HepG2 (cell line): Measurements from ENCODE around the gene RNF114. TPM values are rescaled to one million over a fixed set of nuclear protein-coding genes. Genes with fewer than 3 reads are reported as not detected.

Experiments used
- HOMEZ ChIP-seq: IDR thresholded peaks from 2 replicates; pipeline ENCODE4 v1.6.1; 2016; ENCODE audit warnings: low read depth
- KMT2A ChIP-seq: sonication (generic); formaldehyde crosslinking; IDR thresholded peaks from 2 replicates; pipeline ENCODE4 v1.4.0; 2020; ENCODE audit warnings: missing genetic modification reagents
- NR2F2 ChIP-seq: IDR thresholded peaks from 2 replicates; pipeline ENCODE4 v1.6.1; 2012; ENCODE audit warnings: low read depth, inconsistent platforms, borderline replicate concordance
- SALL1 ChIP-seq: sonication (generic); formaldehyde crosslinking; IDR thresholded peaks from 2 replicates; pipeline ENCODE4 v1.8.0; 2022; ENCODE audit warnings: mild to moderate bottlenecking, missing genetic modification reagents
- ZBTB14 ChIP-seq: sonication (generic); formaldehyde crosslinking; IDR thresholded peaks from 2 replicates; pipeline ENCODE4 v1.4.0; 2020; ENCODE audit warnings: missing genetic modification reagents
- ZBTB44 ChIP-seq: sonication (generic); formaldehyde crosslinking; IDR thresholded peaks from 2 replicates; pipeline ENCODE4 v1.4.0; 2020; ENCODE audit warnings: missing genetic modification reagents
- ZNF256 ChIP-seq: sonication (generic); formaldehyde crosslinking; conservative IDR thresholded peaks from 2 replicates; pipeline ENCODE4 v1.4.0; 2020; ENCODE audit warnings: missing genetic modification reagents
- ZNF503 ChIP-seq: sonication (generic); formaldehyde crosslinking; IDR thresholded peaks from 2 replicates; pipeline ENCODE4 v1.4.0; 2020; ENCODE audit warnings: missing genetic modification reagents
- ZNF597 ChIP-seq: sonication (generic); formaldehyde crosslinking; IDR thresholded peaks from 2 replicates; pipeline ENCODE4 v1.5.0; 2020; ENCODE audit warnings: missing genetic modification reagents
- polyA plus RNA-seq, 8 experiments: library from polyadenylated mRNA; depleted of rRNA in 3 of 8; stranded (reverse) in 7 of 8; unstranded in 1 of 8; fragments of >200 nt; fragmentation: Illumina TruSeq in 4 of 8; extraction: Trizol in 4 of 8; gene quantifications; 2 replicates each; pipeline versions ENCODE4 v1.2.1 to v1.2.3, GENCODE V29; 2011 to 2016; ENCODE audit warnings: low read depth in 4 of 8, missing spikeins in 1 of 8, mixed read lengths in 1 of 8; ENCODE audit not compliant: insufficient read depth in 1 of 8
- total RNA-seq, 5 experiments: library from RNA; depleted of rRNA; stranded (reverse); fragments of >200 nt; fragmentation: Illumina TruSeq; extraction: Trizol; gene quantifications; 2 replicates each; pipeline ENCODE4 v1.2.3, GENCODE V29; 2016; ENCODE audit warnings: low read depth in 1 of 5
- TF ChIP-seq, protein P1 (sequence below): IDR thresholded peaks from 2 replicates; pipeline ENCODE4 v1.6.1; 2018; ENCODE audit warnings: missing genetic modification reagents
- TF ChIP-seq, protein P2 (sequence below): sonication (generic); formaldehyde crosslinking; IDR thresholded peaks from 2 replicates; pipeline ENCODE4 v1.4.0; 2020; ENCODE audit warnings: missing genetic modification reagents, borderline replicate concordance
- TF ChIP-seq, protein P3 (sequence below): sonication (generic); formaldehyde crosslinking; IDR thresholded peaks from 2 replicates; pipeline ENCODE4 v1.4.0; 2020; ENCODE audit warnings: missing genetic modification reagents
- TF ChIP-seq, protein P4 (sequence below): sonication (generic); formaldehyde crosslinking; IDR thresholded peaks from 2 replicates; pipeline ENCODE4 v1.5.1; 2020; ENCODE audit warnings: mild to moderate bottlenecking, moderate library complexity, missing genetic modification reagents

RNF114 gene
- total and polyA plus RNA-seq, 2 of the 13 experiments (the other 11 are each of a cell fraction or from before 2014, with no cell fraction given), result 119 to 126 TPM

DNA sequence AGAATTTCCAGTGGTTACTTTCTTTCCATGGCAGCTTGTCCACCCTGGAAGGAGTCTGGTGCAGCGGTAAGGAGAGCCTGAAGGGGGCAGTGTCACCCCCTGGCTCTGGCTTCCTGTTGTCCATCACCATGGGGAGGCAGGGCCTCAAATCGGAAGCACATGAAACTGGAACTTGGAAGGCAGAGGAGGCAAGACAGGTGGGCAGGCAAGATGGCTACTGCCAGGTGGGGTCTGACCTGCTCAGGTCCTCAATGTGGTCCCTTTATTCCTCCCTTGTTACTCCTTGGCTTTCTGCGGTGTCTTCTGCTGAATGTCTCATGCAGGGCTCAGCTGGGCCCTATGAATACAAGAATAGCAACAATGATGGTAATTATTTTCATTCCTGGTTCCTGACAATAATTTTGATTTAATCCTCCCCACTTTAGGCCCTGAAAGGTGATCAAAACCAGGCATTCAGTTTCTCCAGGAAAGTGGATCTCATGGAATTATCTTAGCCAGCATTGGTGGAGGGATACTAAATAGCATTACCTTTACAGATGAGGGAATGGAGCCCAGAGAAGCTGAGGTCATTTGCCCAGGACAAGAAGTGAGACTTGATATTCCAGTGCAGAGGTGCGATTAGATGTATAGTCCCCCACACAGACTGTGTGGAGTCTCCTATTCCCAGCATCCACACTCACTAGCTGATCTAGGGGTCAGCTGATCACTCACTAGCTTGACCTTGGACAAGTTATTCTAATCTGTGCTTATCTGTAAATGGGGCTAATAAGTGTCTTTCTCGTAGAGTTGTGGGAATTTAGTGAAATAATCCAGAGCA, 29.0 kb downstream of the RNF114 start (continued):
- 0 out of 2 replicates have a peak, but pooled peaks have one; percentile 45 for TF ChIP-seq HOMEZ (CRISPR knock-in tag)
- TF ChIP-seq, protein P1, sequence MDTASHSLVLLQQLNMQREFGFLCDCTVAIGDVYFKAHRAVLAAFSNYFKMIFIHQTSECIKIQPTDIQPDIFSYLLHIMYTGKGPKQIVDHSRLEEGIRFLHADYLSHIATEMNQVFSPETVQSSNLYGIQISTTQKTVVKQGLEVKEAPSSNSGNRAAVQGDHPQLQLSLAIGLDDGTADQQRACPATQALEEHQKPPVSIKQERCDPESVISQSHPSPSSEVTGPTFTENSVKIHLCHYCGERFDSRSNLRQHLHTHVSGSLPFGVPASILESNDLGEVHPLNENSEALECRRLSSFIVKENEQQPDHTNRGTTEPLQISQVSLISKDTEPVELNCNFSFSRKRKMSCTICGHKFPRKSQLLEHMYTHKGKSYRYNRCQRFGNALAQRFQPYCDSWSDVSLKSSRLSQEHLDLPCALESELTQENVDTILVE (CRISPR knock-in tag), result peak; percentile 61; the same call in 1 of the 2 replicates
- TF ChIP-seq, protein P2, sequence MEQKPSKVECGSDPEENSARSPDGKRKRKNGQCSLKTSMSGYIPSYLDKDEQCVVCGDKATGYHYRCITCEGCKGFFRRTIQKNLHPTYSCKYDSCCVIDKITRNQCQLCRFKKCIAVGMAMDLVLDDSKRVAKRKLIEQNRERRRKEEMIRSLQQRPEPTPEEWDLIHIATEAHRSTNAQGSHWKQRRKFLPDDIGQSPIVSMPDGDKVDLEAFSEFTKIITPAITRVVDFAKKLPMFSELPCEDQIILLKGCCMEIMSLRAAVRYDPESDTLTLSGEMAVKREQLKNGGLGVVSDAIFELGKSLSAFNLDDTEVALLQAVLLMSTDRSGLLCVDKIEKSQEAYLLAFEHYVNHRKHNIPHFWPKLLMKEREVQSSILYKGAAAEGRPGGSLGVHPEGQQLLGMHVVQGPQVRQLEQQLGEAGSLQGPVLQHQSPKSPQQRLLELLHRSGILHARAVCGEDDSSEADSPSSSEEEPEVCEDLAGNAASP (CRISPR knock-in tag), result 0 out of 2 replicates have a peak, but pooled peaks have one; percentile 6
- TF ChIP-seq, protein P3, sequence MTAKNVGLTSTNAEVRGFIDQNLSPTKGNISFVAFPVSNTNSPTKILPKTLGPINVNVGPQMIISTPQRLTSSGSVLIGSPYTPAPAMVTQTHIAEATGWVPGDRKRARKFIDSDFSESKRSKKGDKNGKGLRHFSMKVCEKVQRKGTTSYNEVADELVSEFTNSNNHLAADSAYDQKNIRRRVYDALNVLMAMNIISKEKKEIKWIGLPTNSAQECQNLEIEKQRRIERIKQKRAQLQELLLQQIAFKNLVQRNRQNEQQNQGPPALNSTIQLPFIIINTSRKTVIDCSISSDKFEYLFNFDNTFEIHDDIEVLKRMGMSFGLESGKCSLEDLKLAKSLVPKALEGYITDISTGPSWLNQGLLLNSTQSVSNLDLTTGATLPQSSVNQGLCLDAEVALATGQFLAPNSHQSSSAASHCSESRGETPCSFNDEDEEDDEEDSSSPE, result no peak
- TF ChIP-seq ZBTB14 (CRISPR knock-in tag), result 0 out of 2 replicates have a peak, but pooled peaks have one; percentile 52
- TF ChIP-seq SALL1 (CRISPR knock-in tag), result peak; percentile 59
- 0 out of 2 replicates have a peak, but pooled peaks have one; percentile 20 for TF ChIP-seq ZNF597 (CRISPR knock-in tag)
- TF ChIP-seq ZNF503 (CRISPR knock-in tag), result 0 out of 2 replicates have a peak, but pooled peaks have one; percentile 31
- TF ChIP-seq KMT2A, result peak; percentile 40; the same call in 1 of the 2 replicates
- TF ChIP-seq ZNF256, result 0 out of 2 replicates have a peak, but pooled peaks have one; percentile 49
- TF ChIP-seq NR2F2, result no peak
- TF ChIP-seq, protein P4, sequence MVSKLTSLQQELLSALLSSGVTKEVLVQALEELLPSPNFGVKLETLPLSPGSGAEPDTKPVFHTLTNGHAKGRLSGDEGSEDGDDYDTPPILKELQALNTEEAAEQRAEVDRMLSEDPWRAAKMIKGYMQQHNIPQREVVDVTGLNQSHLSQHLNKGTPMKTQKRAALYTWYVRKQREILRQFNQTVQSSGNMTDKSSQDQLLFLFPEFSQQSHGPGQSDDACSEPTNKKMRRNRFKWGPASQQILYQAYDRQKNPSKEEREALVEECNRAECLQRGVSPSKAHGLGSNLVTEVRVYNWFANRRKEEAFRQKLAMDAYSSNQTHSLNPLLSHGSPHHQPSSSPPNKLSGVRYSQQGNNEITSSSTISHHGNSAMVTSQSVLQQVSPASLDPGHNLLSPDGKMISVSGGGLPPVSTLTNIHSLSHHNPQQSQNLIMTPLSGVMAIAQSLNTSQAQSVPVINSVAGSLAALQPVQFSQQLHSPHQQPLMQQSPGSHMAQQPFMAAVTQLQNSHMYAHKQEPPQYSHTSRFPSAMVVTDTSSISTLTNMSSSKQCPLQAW (CRISPR knock-in tag), result no peak
- peak; percentile 60; the same call in 1 of the 2 replicates for TF ChIP-seq ZBTB44
